22Rv1 (cell line): ENCODE results near the gene NBL1.
"Not testable (repeated sequence)": the region's sequence is repeated elsewhere in the genome, so short reads cannot be mapped to it uniquely, and the experiment has no call there.

Experiments
- H3K27ac ChIP-seq: fragments of 450-650 bp; 2 replicates; pipeline ENCODE4 v1.5.1; 2017
- CTCF ChIP-seq: fragments of 450-650 bp; IDR thresholded peaks from 2 replicates; pipeline ENCODE4 v1.5.1; 2017; ENCODE audit warnings: mild to moderate bottlenecking
- ZFX ChIP-seq: fragments of 450-650 bp; IDR thresholded peaks from 2 replicates; pipeline ENCODE4 v1.6.1; 2017; ENCODE audit warnings: antibody characterized with exemption, borderline replicate concordance

NBL1 gene

GRCh38 chr1:19622204-19622603 is 21.9 kb upstream of the NBL1 start:
- H3K27ac ChIP-seq: no peak overlapping the region
- no peak for TF ChIP-seq CTCF
- TF ChIP-seq ZFX: no peak

GRCh38 chr1:19623523-19623922 is 20.6 kb upstream of the NBL1 start:
- TF ChIP-seq ZFX (no peak), CTCF (no peak)
- H3K27ac ChIP-seq: no peak overlapping the region

GRCh38 chr1:19625291-19625937 is 18.7 kb upstream of the NBL1 start:
- H3K27ac ChIP-seq: no peak overlapping the region
- no peak for TF ChIP-seq CTCF
- TF ChIP-seq ZFX: no peak

- TF ChIP-seq CTCF (no peak), ZFX (no peak)
- H3K27ac ChIP-seq: no peak overlapping the region
Observed at GRCh38 chr1:19628879-19629278, 15.2 kb upstream of the NBL1 start.

GRCh38 chr1:19629357-19629756 is 14.8 kb upstream of the NBL1 start:
- no peak for TF ChIP-seq ZFX
- no peak for TF ChIP-seq CTCF
- no peak overlapping the region for H3K27ac ChIP-seq

- H3K27ac ChIP-seq: not testable (repeated sequence)
Observed at GRCh38 chr1:19630192-19630591, 13.9 kb upstream of the NBL1 start.

GRCh38 chr1:19630720-19631395 is 13.3 kb upstream of the NBL1 start:
- no peak overlapping the region for H3K27ac ChIP-seq
- TF ChIP-seq ZFX (no peak), CTCF (no peak)
